ENCODE data around the gene CDC20B. TPM values are rescaled to one million over a fixed set of nuclear protein-coding genes. Genes with fewer than 3 reads are reported as not detected.
"Not testable (repeated sequence)": the region's sequence is repeated elsewhere in the genome, so short reads cannot be mapped to it uniquely, and the experiment has no call there.

CDC20B gene
- total RNA-seq, 1 experiment from 2014 or later, result not detected

GRCh38 chr5:55101556-55102276 is 71.3 kb downstream of the CDC20B start:
- no peaks in the 10 kb centered on the region for H3K9me3 ChIP-seq (ENCODE audit: control insufficient read depth in 1 of 2, insufficient read depth in 1 of 2, low read depth in 1 of 2, low read length in 2 of 2)
- no peak overlapping the region for H3K4me2 ChIP-seq (ENCODE audit: low read length)
- TF ChIP-seq FOSL1 (IDR thresholded peaks at IDR 0.05; ENCODE audit: low read depth) (no peak), EGR1 (IDR thresholded peaks at IDR 0.05; ENCODE audit: low read depth) (no peak), RAD21 (IDR thresholded peaks at IDR 0.05; ENCODE audit: low read depth) (no peak), CTCF (IDR thresholded peaks at IDR 0.05 in 2 of 3, conservative IDR thresholded peaks at IDR 0.05 in 1 of 3; ENCODE audit: borderline replicate concordance in 1 of 3, insufficient read depth in 1 of 3, low read depth in 2 of 3, low read length in 2 of 3) (no peak)
- CTCF ChIA-PET, result no interaction called here
- ATAC-seq (no peak), DNase-seq (ENCODE audit: low read depth, low spot score) (no peak)
- H3K9ac ChIP-seq (ENCODE audit: low read length), result no peak overlapping the region
- BruUV-seq (replicated peaks), result no TSS peak
- no peaks in the 10 kb centered on the region for H4K20me1 ChIP-seq (ENCODE audit: insufficient read depth)
- no peaks in the 10 kb centered on the region for H3K4me1 ChIP-seq (ENCODE audit: control insufficient read depth in 1 of 2, insufficient read depth in 2 of 2, low read length in 2 of 2)
- no peak overlapping the region for H3K27ac ChIP-seq (ENCODE audit: low read depth, low read length)
- no peak overlapping the region for H3K4me3 ChIP-seq (replicated peaks in 1 of 2; ENCODE audit: low read depth in 1 of 2, low read length in 2 of 2)
- no peaks in the 10 kb centered on the region for H3K9me2 ChIP-seq (ENCODE audit: insufficient read depth)
- RAD21 ChIA-PET (ENCODE audit: low non-redundant PET in 1 of 2, low total read pairs in 2 of 2, uncharacterized antibody in 2 of 2, unreplicated experiment in 2 of 2), result no interaction called here
- H2AFZ ChIP-seq (ENCODE audit: low read depth, low read length, poor library complexity, severe bottlenecking), result no peak overlapping the region
- intact Hi-C loops (cut with micrococcal nuclease), result no loop called here
- peaks cover 14% of the 10 kb centered on the region; the same call in 1 of the 2 replicates for H3K27me3 ChIP-seq (ENCODE audit: insufficient read depth, low read length)
- POLR2A ChIA-PET, result no interaction called here
- H3K79me2 ChIP-seq (ENCODE audit: insufficient read depth, low read length), result no peaks in the 10 kb centered on the region
- H3K36me3 ChIP-seq (ENCODE audit: control insufficient read depth in 1 of 2, insufficient read depth in 2 of 2, low read length in 2 of 2), result no peaks in the 10 kb centered on the region

- H3K4me3 ChIP-seq (replicated peaks in 1 of 2; ENCODE audit: low read depth in 1 of 2, low read length in 2 of 2); H3K4me2 ChIP-seq (ENCODE audit: low read length); intact Hi-C loops (cut with micrococcal nuclease); BruUV-seq (replicated peaks); H3K9me2 ChIP-seq (ENCODE audit: insufficient read depth); H3K9me3 ChIP-seq (ENCODE audit: control insufficient read depth in 1 of 2, insufficient read depth in 1 of 2, low read depth in 1 of 2, low read length in 2 of 2); POLR2A ChIA-PET; H3K79me2 ChIP-seq (ENCODE audit: insufficient read depth, low read length); H3K9ac ChIP-seq (ENCODE audit: low read length); RAD21 ChIA-PET (ENCODE audit: low non-redundant PET in 1 of 2, low total read pairs in 2 of 2, uncharacterized antibody in 2 of 2, unreplicated experiment in 2 of 2); H3K36me3 ChIP-seq (ENCODE audit: control insufficient read depth in 1 of 2, insufficient read depth in 2 of 2, low read length in 2 of 2); CTCF ChIA-PET; H3K27ac ChIP-seq (ENCODE audit: low read depth, low read length); H4K20me1 ChIP-seq (ENCODE audit: insufficient read depth); H3K4me1 ChIP-seq (ENCODE audit: control insufficient read depth in 1 of 2, insufficient read depth in 2 of 2, low read length in 2 of 2); DNase-seq (ENCODE audit: low read depth, low spot score); ATAC-seq; H2AFZ ChIP-seq (ENCODE audit: low read depth, low read length, poor library complexity, severe bottlenecking): not testable (repeated sequence)
- H3K27me3 ChIP-seq (ENCODE audit: insufficient read depth, low read length), result peaks cover 18% of the 10 kb centered on the region; the same call in 1 of the 2 replicates
These were observed 71.8 kb downstream of the CDC20B start for GRCh38 chr5:55101148-55101547.
